ENCODE measurements around the gene MRPL19. TPM values are rescaled to one million over a fixed set of nuclear protein-coding genes. Genes with fewer than 3 reads are reported as not detected.

Gene MRPL19
- total and polyA plus RNA-seq, 7 experiments from 2014 or later, result 14.2 to 44.8 (median 26.2) TPM

GRCh38 chr2:75608684-75609333 lies 37.8 kb upstream of the MRPL19 start:
- Mint-ChIP-seq H3K4me1 (peaks cover 0 to 1% (median 0%) of the 10 kb centered on the region in 7 donors), H3K27ac (no peak overlapping the region), H3K36me3 (no peaks in the 10 kb centered on the region), H3K4me3 (peak overlapping the region in 4 of 10 donors; percentile 28 to 45 (median 38)), H3K9me3 (peaks cover 0 to 4% (median 0%) of the 10 kb centered on the region in 11 donors), H3K27me3 (peaks cover 46 to 74% (median 65%) of the 10 kb centered on the region in 5 donors)
- no peaks in the 10 kb centered on the region for H3K4me1 ChIP-seq (ENCODE audit: control insufficient read depth in 2 of 2, insufficient read depth in 2 of 2, low read length in 2 of 2)
- intact Hi-C loops (cut with micrococcal nuclease), result loop anchor here (1.0 to 5.0 kb wide), 4 partner anchors 144 to 690 kb away; no protein-coding TSS in a partner anchor
- H3K36me3 ChIP-seq (ENCODE audit: control insufficient read depth in 2 of 3, insufficient read depth in 3 of 3, low read length in 3 of 3), result no peaks in the 10 kb centered on the region
- peaks cover 0 to 4% of the 10 kb centered on the region in 2 donors for H3K27me3 ChIP-seq (ENCODE audit: control insufficient read depth in 2 of 2, insufficient read depth in 2 of 2, low read length in 2 of 2)
- ChIA-PET CTCF (interaction anchor here (0.6 to 1.1 kb wide), 5 partner anchors 10 to 700 kb away, joined by 3 to 5 read pairs (median 4); no protein-coding TSS in a partner anchor), POLR2A (no interaction called here)
- DNase-seq (peak; percentile 21 to 57 (median 49)), ATAC-seq (peak; percentile 84)
- H3K4me3 ChIP-seq (ENCODE audit: low read length), result no peak overlapping the region
- H3K9me3 ChIP-seq (ENCODE audit: control insufficient read depth in 2 of 3, low read length in 3 of 3), result no peaks in the 10 kb centered on the region
- no peak overlapping the region for H3K27ac ChIP-seq (ENCODE audit: low read depth, low read length)

- intact Hi-C loops (cut with micrococcal nuclease), result loop anchor here (1.0 to 5.0 kb wide), 4 partner anchors 145 to 690 kb away; no protein-coding TSS in a partner anchor
- H3K36me3 Mint-ChIP-seq, result no peaks in the 10 kb centered on the region
- ChIA-PET CTCF (interaction anchor here (1.0 kb wide), 1 partner anchor 13 kb away, joined by 4 read pairs; no protein-coding TSS in a partner anchor), POLR2A (no interaction called here)
- DNase-seq, result no peak
- H3K4me3 Mint-ChIP-seq, result peak overlapping the region in 2 of 10 donors; percentile 28 to 43
- no peaks in the 10 kb centered on the region for H3K9me3 ChIP-seq (ENCODE audit: control insufficient read depth in 2 of 3, low read length in 3 of 3)
- peaks cover 0 to 1% (median 0%) of the 10 kb centered on the region in 7 donors for H3K4me1 Mint-ChIP-seq
- H3K9me3 Mint-ChIP-seq, result peaks cover 0 to 4% (median 0%) of the 10 kb centered on the region in 11 donors
- no peaks in the 10 kb centered on the region for H3K4me1 ChIP-seq (ENCODE audit: control insufficient read depth in 2 of 2, insufficient read depth in 2 of 2, low read length in 2 of 2)
- peaks cover 46 to 69% (median 62%) of the 10 kb centered on the region in 5 donors for H3K27me3 Mint-ChIP-seq
- H3K27me3 ChIP-seq (ENCODE audit: control insufficient read depth in 2 of 2, insufficient read depth in 2 of 2, low read length in 2 of 2), result peaks cover 0 to 4% of the 10 kb centered on the region in 2 donors
- no peak overlapping the region for H3K27ac Mint-ChIP-seq
- H3K4me3 ChIP-seq (ENCODE audit: low read length), result no peak overlapping the region
- no peak overlapping the region for H3K27ac ChIP-seq (ENCODE audit: low read depth, low read length)
- ATAC-seq, result no peak
- H3K36me3 ChIP-seq (ENCODE audit: control insufficient read depth in 2 of 3, insufficient read depth in 3 of 3, low read length in 3 of 3), result no peaks in the 10 kb centered on the region
Measured at GRCh38 chr2:75609334-75609689, 37.3 kb upstream of the MRPL19 start.

- H3K9me3 Mint-ChIP-seq, result peaks cover 0 to 4% (median 0%) of the 10 kb centered on the region in 11 donors
- no peak overlapping the region for H3K4me3 Mint-ChIP-seq
- H3K4me3 ChIP-seq (ENCODE audit: low read length), result no peak overlapping the region
- no peaks in the 10 kb centered on the region for H3K9me3 ChIP-seq (ENCODE audit: control insufficient read depth in 2 of 3, low read length in 3 of 3)
- no peak overlapping the region for H3K27ac ChIP-seq (ENCODE audit: low read depth, low read length)
- peaks cover 0 to 1% (median 0%) of the 10 kb centered on the region in 7 donors for H3K4me1 Mint-ChIP-seq
- ATAC-seq (no peak), DNase-seq (no peak)
- no peaks in the 10 kb centered on the region for H3K36me3 Mint-ChIP-seq
- intact Hi-C loops (cut with micrococcal nuclease), result loop anchor here (1.0 to 5.0 kb wide), 4 partner anchors 145 to 691 kb away; no protein-coding TSS in a partner anchor
- no peaks in the 10 kb centered on the region for H3K36me3 ChIP-seq (ENCODE audit: control insufficient read depth in 2 of 3, insufficient read depth in 3 of 3, low read length in 3 of 3)
- no peaks in the 10 kb centered on the region for H3K4me1 ChIP-seq (ENCODE audit: control insufficient read depth in 2 of 2, insufficient read depth in 2 of 2, low read length in 2 of 2)
- peaks cover 42 to 64% (median 57%) of the 10 kb centered on the region in 5 donors for H3K27me3 Mint-ChIP-seq
- H3K27ac Mint-ChIP-seq, result no peak overlapping the region
- ChIA-PET POLR2A (no interaction called here), CTCF (interaction anchor here (0.9 to 1.0 kb wide), 2 partner anchors 9 to 13 kb away, joined by 3 to 4 read pairs; no protein-coding TSS in a partner anchor)
- peaks cover 0 to 4% of the 10 kb centered on the region in 2 donors for H3K27me3 ChIP-seq (ENCODE audit: control insufficient read depth in 2 of 2, insufficient read depth in 2 of 2, low read length in 2 of 2)
Measured at GRCh38 chr2:75609937-75610508, 36.6 kb upstream of the MRPL19 start.

- H3K27ac ChIP-seq (ENCODE audit: low read depth, low read length), result no peak overlapping the region
- Mint-ChIP-seq H3K4me1 (peaks cover 0 to 1% (median 0%) of the 10 kb centered on the region in 7 donors), H3K27me3 (peaks cover 40 to 62% (median 51%) of the 10 kb centered on the region in 5 donors), H3K27ac (no peak overlapping the region), H3K9me3 (peaks cover 0 to 4% (median 0%) of the 10 kb centered on the region in 11 donors), H3K36me3 (no peaks in the 10 kb centered on the region), H3K4me3 (no peak overlapping the region)
- no peaks in the 10 kb centered on the region for H3K4me1 ChIP-seq (ENCODE audit: control insufficient read depth in 2 of 2, insufficient read depth in 2 of 2, low read length in 2 of 2)
- no peak for DNase-seq
- ATAC-seq, result no peak
- no peak overlapping the region for H3K4me3 ChIP-seq (ENCODE audit: low read length)
- intact Hi-C loops (cut with micrococcal nuclease), result no loop called here
- POLR2A ChIA-PET, result no interaction called here
- CTCF ChIA-PET, result interaction anchor here (0.9 kb wide), 1 partner anchor 9 kb away, joined by 3 read pairs; no protein-coding TSS in a partner anchor
- H3K9me3 ChIP-seq (ENCODE audit: control insufficient read depth in 2 of 3, low read length in 3 of 3), result no peaks in the 10 kb centered on the region
- H3K27me3 ChIP-seq (ENCODE audit: control insufficient read depth in 2 of 2, insufficient read depth in 2 of 2, low read length in 2 of 2), result peaks cover 0 to 4% of the 10 kb centered on the region in 2 donors
- no peaks in the 10 kb centered on the region for H3K36me3 ChIP-seq (ENCODE audit: control insufficient read depth in 2 of 3, insufficient read depth in 3 of 3, low read length in 3 of 3)
Measured at GRCh38 chr2:75610671-75611070, 35.9 kb upstream of the MRPL19 start.

GRCh38 chr2:75612108-75612861 lies 34.3 kb upstream of the MRPL19 start:
- Histone ChIP-seq H3K4me1 (ENCODE audit: control insufficient read depth in 2 of 2, insufficient read depth in 2 of 2, low read length in 2 of 2) (no peaks in the 10 kb centered on the region), H3K4me3 (ENCODE audit: low read length) (no peak overlapping the region), H3K27me3 (ENCODE audit: control insufficient read depth in 2 of 2, insufficient read depth in 2 of 2, low read length in 2 of 2) (peaks cover 0 to 4% of the 10 kb centered on the region in 2 donors), H3K9me3 (ENCODE audit: control insufficient read depth in 2 of 3, low read length in 3 of 3) (no peaks in the 10 kb centered on the region), H3K36me3 (ENCODE audit: control insufficient read depth in 2 of 3, insufficient read depth in 3 of 3, low read length in 3 of 3) (no peaks in the 10 kb centered on the region), H3K27ac (ENCODE audit: low read depth, low read length) (no peak overlapping the region)
- DNase-seq (no peak), ATAC-seq (no peak)
- Mint-ChIP-seq H3K36me3 (peaks cover 0 to under 1% (median 0%) of the 10 kb centered on the region in 5 donors), H3K27me3 (peaks cover 29 to 46% (median 39%) of the 10 kb centered on the region in 5 donors), H3K4me3 (no peak overlapping the region), H3K9me3 (peaks cover 0 to 5% (median 0%) of the 10 kb centered on the region in 11 donors), H3K4me1 (peaks cover 0 to 1% (median 0%) of the 10 kb centered on the region in 7 donors), H3K27ac (peak overlapping the region in 1 of 9 donors; percentile 31)
- ChIA-PET CTCF (interaction anchor here (0.8 to 0.9 kb wide), 2 partner anchors 24 to 59 kb away, joined by 3 read pairs; no protein-coding TSS in a partner anchor), POLR2A (no interaction called here)
- intact Hi-C loops (cut with micrococcal nuclease), result no loop called here

GRCh38 chr2:75612862-75613243 lies 33.7 kb upstream of the MRPL19 start:
- ATAC-seq, result no peak
- Histone ChIP-seq H3K9me3 (ENCODE audit: control insufficient read depth in 2 of 3, low read length in 3 of 3) (no peaks in the 10 kb centered on the region), H3K36me3 (ENCODE audit: control insufficient read depth in 2 of 3, insufficient read depth in 3 of 3, low read length in 3 of 3) (no peaks in the 10 kb centered on the region), H3K4me3 (ENCODE audit: low read length) (no peak overlapping the region), H3K27ac (ENCODE audit: low read depth, low read length) (no peak overlapping the region), H3K27me3 (ENCODE audit: control insufficient read depth in 2 of 2, insufficient read depth in 2 of 2, low read length in 2 of 2) (peaks cover 0 to 4% of the 10 kb centered on the region in 2 donors), H3K4me1 (ENCODE audit: control insufficient read depth in 2 of 2, insufficient read depth in 2 of 2, low read length in 2 of 2) (no peaks in the 10 kb centered on the region)
- intact Hi-C loops (cut with micrococcal nuclease), result no loop called here
- ChIA-PET CTCF (interaction anchor here (0.8 kb wide), 1 partner anchor 59 kb away, joined by 3 read pairs; no protein-coding TSS in a partner anchor), POLR2A (no interaction called here)
- peaks cover 0 to 8% (median 0%) of the 10 kb centered on the region in 11 donors for H3K9me3 Mint-ChIP-seq
- no peak overlapping the region for H3K27ac Mint-ChIP-seq
- no peak overlapping the region for H3K4me3 Mint-ChIP-seq
- no peak for DNase-seq
- peaks cover 0 to 5% (median 0%) of the 10 kb centered on the region in 5 donors for H3K36me3 Mint-ChIP-seq
- peaks cover 25 to 41% (median 35%) of the 10 kb centered on the region in 5 donors for H3K27me3 Mint-ChIP-seq
- H3K4me1 Mint-ChIP-seq, result peaks cover 0 to 1% (median 0%) of the 10 kb centered on the region in 7 donors

Measured in naive thymus-derived CD4-positive, alpha-beta T cell (primary cell).